Gastrocnemius medialis (tissue), 4 donors: ENCODE data around the gene RIC8B. TPM values are rescaled to one million over a fixed set of nuclear protein-coding genes. Genes with fewer than 3 reads are reported as not detected.
A peak's percentile ranks its signal among the peaks of the same experiment; 100 is the strongest.

Experiments used
- ATAC-seq, 2 donors: fragments of 150-250 bp; one replicate each; pipeline ENCODE4 v1.9.1; 2016
- DNase-seq, 2 donors: peaks; one replicate each; pipeline ENCODE4 v3.0.0-alpha.2; 2019
- H3K27ac ChIP-seq, 4 donors: fragments of 200-600 bp; sonication (generic); 1 replicate in 1 of 4; 2 replicates in 3 of 4; pipeline ENCODE4 v1.5.1; 2016 to 2018; ENCODE audit warnings: mild to moderate bottlenecking in 2 of 4, moderate library complexity in 1 of 4
- H3K27me3 ChIP-seq, 3 donors: fragments of 200-600 bp; sonication (generic) in 2 of 3; 1 replicate in 1 of 3; 2 replicates in 2 of 3; pipeline versions ENCODE4 v1.5.1 to v1.6.0; 2016 to 2019; ENCODE audit warnings: mild to moderate bottlenecking in 1 of 3, moderate library complexity in 1 of 3
- H3K36me3 ChIP-seq, 2 donors: fragments of 200-600 bp; sonication (generic) in 1 of 2; one replicate each; pipeline ENCODE4 v1.5.1; 2017 to 2018
- H3K4me1 ChIP-seq, 2 donors: fragments of 200-600 bp; sonication (generic) in 1 of 2; one replicate each; pipeline ENCODE4 v1.5.1; 2016 to 2017; ENCODE audit warnings: mild to moderate bottlenecking in 2 of 2
- H3K4me3 ChIP-seq, 4 donors: fragments of 200-600 bp; sonication (generic) in 3 of 4; 1 replicate in 1 of 4; 2 replicates in 3 of 4; pipeline ENCODE4 v1.5.1; 2016 to 2019; ENCODE audit warnings: mild to moderate bottlenecking in 2 of 4
- H3K9me3 ChIP-seq, 3 donors: fragments of 200-600 bp; sonication (generic) in 2 of 3; 1 replicate in 1 of 3; 2 replicates in 2 of 3; pipeline ENCODE4 v1.5.1; 2016 to 2019
- POLR2A ChIP-seq, 2 donors: fragments of 450-650 bp; IDR thresholded peaks; one replicate each; pipeline ENCODE4 v1.6.1; 2017; ENCODE audit warnings: antibody characterized with exemption in 2 of 2, mild to moderate bottlenecking in 2 of 2, moderate library complexity in 2 of 2
- in situ Hi-C, 4 donors: fragments of 200-750 bp; cut with MboI; loops; one replicate each; pipeline versions ENCODE4 v1.15.0 to v1.8.0; 2017; ENCODE audit warnings: low sequenced_read_pairs in 4 of 4
- intact Hi-C: fragments of 100-400 bp; cut with DNase I; formaldehyde crosslinking; loops from one replicate; pipeline ENCODE4 v1.15.1; 2023; ENCODE audit warnings: low total_unique reads
- total RNA-seq, 4 donors: library from RNA; depleted of rRNA; stranded (reverse); fragments of >200 nt; gene quantifications; one replicate each; pipeline versions ENCODE4 v1.1.0 to v1.2.3, GENCODE V29; 2016
- TF ChIP-seq, protein P1 (sequence below), 5 experiments: fragments of 450-650 bp in 3 of 5; fragments of 200-600 bp in 2 of 5; sonication (generic) in 2 of 5; IDR thresholded peaks in 4 of 5; conservative IDR thresholded peaks in 1 of 5; 1 replicate in 4 of 5; 2 replicates in 1 of 5; pipeline ENCODE4 v1.5.1; 2016 to 2019; ENCODE audit warnings: antibody characterized with exemption in 5 of 5, mild to moderate bottlenecking in 3 of 5, moderate library complexity in 3 of 5

RIC8B gene
- total RNA-seq, 4 donors from 2014 or later = 6.1 to 16.0 (median 10.0) TPM

GRCh38 chr12:106754331-106754730 lies 20.2 kb upstream of the RIC8B start:
- no peaks in the 10 kb centered on the region for H3K27me3 ChIP-seq
- H3K27ac ChIP-seq = no peak overlapping the region
- DNase-seq (no peak), ATAC-seq (no peak)
- H3K36me3 ChIP-seq = no peaks in the 10 kb centered on the region
- in situ Hi-C loops = no loop called here
- TF ChIP-seq POLR2A (IDR thresholded peaks at IDR 0.05) = no peak
- TF ChIP-seq, protein P1, sequence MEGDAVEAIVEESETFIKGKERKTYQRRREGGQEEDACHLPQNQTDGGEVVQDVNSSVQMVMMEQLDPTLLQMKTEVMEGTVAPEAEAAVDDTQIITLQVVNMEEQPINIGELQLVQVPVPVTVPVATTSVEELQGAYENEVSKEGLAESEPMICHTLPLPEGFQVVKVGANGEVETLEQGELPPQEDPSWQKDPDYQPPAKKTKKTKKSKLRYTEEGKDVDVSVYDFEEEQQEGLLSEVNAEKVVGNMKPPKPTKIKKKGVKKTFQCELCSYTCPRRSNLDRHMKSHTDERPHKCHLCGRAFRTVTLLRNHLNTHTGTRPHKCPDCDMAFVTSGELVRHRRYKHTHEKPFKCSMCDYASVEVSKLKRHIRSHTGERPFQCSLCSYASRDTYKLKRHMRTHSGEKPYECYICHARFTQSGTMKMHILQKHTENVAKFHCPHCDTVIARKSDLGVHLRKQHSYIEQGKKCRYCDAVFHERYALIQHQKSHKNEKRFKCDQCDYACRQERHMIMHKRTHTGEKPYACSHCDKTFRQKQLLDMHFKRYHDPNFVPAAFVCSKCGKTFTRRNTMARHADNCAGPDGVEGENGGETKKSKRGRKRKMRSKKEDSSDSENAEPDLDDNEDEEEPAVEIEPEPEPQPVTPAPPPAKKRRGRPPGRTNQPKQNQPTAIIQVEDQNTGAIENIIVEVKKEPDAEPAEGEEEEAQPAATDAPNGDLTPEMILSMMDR (IDR thresholded peaks at IDR 0.05 in 4 of 5, conservative IDR thresholded peaks at IDR 0.05 in 1 of 5) = no peak
- intact Hi-C loops = no loop called here
- no peaks in the 10 kb centered on the region for H3K9me3 ChIP-seq
- H3K4me3 ChIP-seq = no peak overlapping the region
- peaks cover 9 to 18% of the 10 kb centered on the region in 2 donors for H3K4me1 ChIP-seq

GRCh38 chr12:106757623-106758348 lies 16.7 kb upstream of the RIC8B start:
- Histone ChIP-seq H3K4me1 (peaks cover 9 to 24% of the 10 kb centered on the region in 2 donors), H3K27me3 (no peaks in the 10 kb centered on the region), H3K4me3 (no peak overlapping the region), H3K36me3 (no peaks in the 10 kb centered on the region), H3K9me3 (no peaks in the 10 kb centered on the region), H3K27ac (peak overlapping the region in 3 of 4 donors; percentile 37 to 68 (median 66))
- DNase-seq (no peak), ATAC-seq (peak; percentile 65 to 73)
- in situ Hi-C loops (no loop called here), intact Hi-C loops (no loop called here)
- TF ChIP-seq, protein P1 (IDR thresholded peaks at IDR 0.05 in 4 of 5, conservative IDR thresholded peaks at IDR 0.05 in 1 of 5) = no peak
- no peak for TF ChIP-seq POLR2A (IDR thresholded peaks at IDR 0.05)

DNA sequence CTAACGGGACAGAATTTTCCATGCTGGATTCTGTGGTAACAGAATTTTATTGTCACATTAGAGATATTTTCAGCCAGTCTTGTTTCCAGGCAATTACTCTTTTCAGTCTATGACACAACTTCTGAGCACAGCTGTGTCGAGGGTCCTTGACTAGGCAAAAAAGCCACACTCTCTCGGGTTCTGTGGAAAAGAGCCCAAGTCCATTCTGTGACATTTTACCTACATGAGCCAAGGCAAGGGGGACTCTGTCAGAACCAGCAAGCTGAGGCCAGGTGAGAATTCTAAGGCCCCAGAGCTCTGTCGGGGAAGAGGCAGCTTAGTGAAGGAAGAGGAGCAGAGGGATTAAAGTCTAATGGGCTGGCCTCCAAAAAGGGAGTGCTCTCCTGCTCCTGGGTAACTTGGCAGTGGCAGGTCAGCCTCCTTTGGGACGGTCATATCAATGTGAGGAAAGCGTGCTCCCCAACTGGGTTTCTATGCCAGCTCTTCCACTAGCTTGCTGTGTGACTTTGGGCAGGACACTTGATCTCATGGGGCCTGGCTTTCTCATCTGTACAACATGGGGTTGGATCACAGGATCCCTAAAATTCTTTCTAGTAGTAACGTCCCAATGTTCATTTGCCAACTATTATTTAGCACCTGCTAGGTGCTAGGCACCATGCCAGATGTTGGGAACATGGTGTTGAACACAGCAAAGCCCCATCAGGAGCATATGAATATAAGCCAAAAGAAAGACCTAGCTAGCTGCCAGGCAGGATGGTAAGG lies 16.0 kb upstream of the RIC8B start:
- Histone ChIP-seq H3K27ac (peak overlapping the region; percentile 5 to 68 (median 52)), H3K36me3 (no peaks in the 10 kb centered on the region), H3K27me3 (no peaks in the 10 kb centered on the region), H3K9me3 (no peaks in the 10 kb centered on the region), H3K4me1 (peaks cover 9 to 24% of the 10 kb centered on the region in 2 donors), H3K4me3 (no peak overlapping the region)
- DNase-seq (no peak), ATAC-seq (peak; percentile 23 to 26)
- TF ChIP-seq, protein P1 (IDR thresholded peaks at IDR 0.05 in 4 of 5, conservative IDR thresholded peaks at IDR 0.05 in 1 of 5) = no peak
- no peak for TF ChIP-seq POLR2A (IDR thresholded peaks at IDR 0.05)
- intact Hi-C loops = no loop called here
- in situ Hi-C loops = no loop called here

DNA sequence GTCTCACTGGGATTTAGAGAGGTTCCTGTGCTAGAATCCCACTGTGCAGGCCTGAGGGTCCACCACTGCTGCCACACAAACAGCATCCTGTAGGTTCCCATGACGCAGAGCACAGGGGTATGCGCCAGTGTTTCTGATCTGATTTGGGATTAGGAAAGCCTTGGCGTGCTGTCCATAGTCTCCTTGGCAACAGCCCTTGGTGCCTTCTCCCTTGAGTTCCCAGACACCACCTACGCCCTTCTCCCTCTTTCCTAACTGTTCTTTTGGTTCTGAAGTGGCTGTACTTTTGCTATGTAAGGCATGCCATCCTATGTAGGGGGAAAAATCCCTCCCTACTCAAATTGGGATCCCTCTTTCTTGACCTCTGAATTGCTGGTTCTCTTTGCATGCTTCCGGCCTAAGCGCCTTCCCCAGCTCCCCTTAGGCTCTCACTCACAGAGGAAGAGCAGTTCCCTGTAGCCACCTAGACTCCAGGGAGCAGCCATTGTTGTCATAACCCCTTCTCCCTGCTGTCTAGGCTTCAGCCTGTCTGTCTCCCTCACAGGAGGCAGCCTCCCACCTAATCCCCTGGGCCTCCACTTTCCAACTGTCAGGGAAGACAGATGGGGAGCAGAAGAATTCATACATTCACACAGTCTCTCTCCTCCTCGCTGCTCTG lies 14.8 kb upstream of the RIC8B start:
- H3K4me3 ChIP-seq = no peak overlapping the region
- no peak for DNase-seq
- no peak for TF ChIP-seq POLR2A (IDR thresholded peaks at IDR 0.05)
- TF ChIP-seq, protein P1 (IDR thresholded peaks at IDR 0.05 in 4 of 5, conservative IDR thresholded peaks at IDR 0.05 in 1 of 5) = no peak
- no peaks in the 10 kb centered on the region for H3K36me3 ChIP-seq
- H3K27me3 ChIP-seq = no peaks in the 10 kb centered on the region
- in situ Hi-C loops (no loop called here), intact Hi-C loops (no loop called here)
- no peaks in the 10 kb centered on the region for H3K9me3 ChIP-seq
- no peak for ATAC-seq
- H3K4me1 ChIP-seq = peaks cover 9 to 24% of the 10 kb centered on the region in 2 donors
- H3K27ac ChIP-seq = peak overlapping the region; percentile 5 to 68 (median 55)
